ENCODE results near the gene CNTN1.

GRCh38 chr12:40870981-40871380, 178.7 kb downstream of the CNTN1 start:
- TF ChIP-seq CTCF (conservative IDR thresholded peaks at IDR 0.05) (no peak), ZFX (IDR thresholded peaks at IDR 0.05) (no peak)
